Measurements from ENCODE around the gene CRTAP. TPM values are rescaled to one million over a fixed set of nuclear protein-coding genes. Genes with fewer than 3 reads are reported as not detected.
A peak's percentile ranks its signal among the peaks of the same experiment; 100 is the strongest.

CRTAP gene
- total RNA-seq, 2 donors from 2014 or later: 164 to 166 TPM

DNA sequence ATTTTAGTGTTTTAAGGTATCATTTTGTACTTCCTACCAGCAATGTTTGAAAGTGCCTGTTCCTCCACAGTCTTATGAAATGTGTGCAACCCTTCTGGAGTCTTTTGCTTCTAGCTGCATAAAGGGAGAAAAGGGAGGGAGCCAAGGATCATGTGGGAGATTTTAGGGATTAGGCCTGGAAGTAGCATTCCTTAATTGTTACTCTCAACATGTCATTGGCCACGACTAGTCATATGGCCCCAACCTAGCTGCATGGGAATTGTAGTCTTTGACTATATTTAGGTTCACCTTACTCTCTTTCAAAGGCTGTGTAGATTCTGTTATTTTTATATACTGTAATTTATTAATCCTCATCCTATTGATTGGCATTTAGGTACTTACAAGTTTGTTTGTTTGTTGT, 14.9 kb downstream of the CRTAP start:
- Mint-ChIP-seq H3K36me3 (ENCODE audit: low read depth) (peaks cover 50% of the 10 kb centered on the region), H3K9me3 (no peaks in the 10 kb centered on the region), H3K27ac (no peak overlapping the region), H3K4me1 (peaks cover 7% of the 10 kb centered on the region), H3K27me3 (ENCODE audit: insufficient read depth) (no peaks in the 10 kb centered on the region), H3K4me3 (no peak overlapping the region)
- DNase-seq: no peak
- TF ChIP-seq, protein P1, sequence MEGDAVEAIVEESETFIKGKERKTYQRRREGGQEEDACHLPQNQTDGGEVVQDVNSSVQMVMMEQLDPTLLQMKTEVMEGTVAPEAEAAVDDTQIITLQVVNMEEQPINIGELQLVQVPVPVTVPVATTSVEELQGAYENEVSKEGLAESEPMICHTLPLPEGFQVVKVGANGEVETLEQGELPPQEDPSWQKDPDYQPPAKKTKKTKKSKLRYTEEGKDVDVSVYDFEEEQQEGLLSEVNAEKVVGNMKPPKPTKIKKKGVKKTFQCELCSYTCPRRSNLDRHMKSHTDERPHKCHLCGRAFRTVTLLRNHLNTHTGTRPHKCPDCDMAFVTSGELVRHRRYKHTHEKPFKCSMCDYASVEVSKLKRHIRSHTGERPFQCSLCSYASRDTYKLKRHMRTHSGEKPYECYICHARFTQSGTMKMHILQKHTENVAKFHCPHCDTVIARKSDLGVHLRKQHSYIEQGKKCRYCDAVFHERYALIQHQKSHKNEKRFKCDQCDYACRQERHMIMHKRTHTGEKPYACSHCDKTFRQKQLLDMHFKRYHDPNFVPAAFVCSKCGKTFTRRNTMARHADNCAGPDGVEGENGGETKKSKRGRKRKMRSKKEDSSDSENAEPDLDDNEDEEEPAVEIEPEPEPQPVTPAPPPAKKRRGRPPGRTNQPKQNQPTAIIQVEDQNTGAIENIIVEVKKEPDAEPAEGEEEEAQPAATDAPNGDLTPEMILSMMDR (conservative IDR thresholded peaks at IDR 0.05): no peak
- Histone ChIP-seq H3K4me3 (ENCODE audit: low read length) (no peak overlapping the region), H3K4me1 (ENCODE audit: control insufficient read depth, insufficient read depth, low read length) (no peaks in the 10 kb centered on the region), H3K9me3 (ENCODE audit: control insufficient read depth, low read length) (no peaks in the 10 kb centered on the region), H3K36me3 (ENCODE audit: control insufficient read depth, insufficient read depth, low read length) (peaks cover 47% of the 10 kb centered on the region), H3K27ac (ENCODE audit: low read depth, low read length) (no peak overlapping the region), H3K9ac (ENCODE audit: extremely low read depth, low read length, poor library complexity, severe bottlenecking) (no peak overlapping the region), H3K27me3 (ENCODE audit: control insufficient read depth, insufficient read depth, low read length, poor library complexity, severe bottlenecking) (no peaks in the 10 kb centered on the region)
- WGBS, 2 experiments (ENCODE audit: insufficient coverage in 1 of 2, insufficient read length in 1 of 2): no CpG with 5 or more reads among the region's 1 CpG

DNA sequence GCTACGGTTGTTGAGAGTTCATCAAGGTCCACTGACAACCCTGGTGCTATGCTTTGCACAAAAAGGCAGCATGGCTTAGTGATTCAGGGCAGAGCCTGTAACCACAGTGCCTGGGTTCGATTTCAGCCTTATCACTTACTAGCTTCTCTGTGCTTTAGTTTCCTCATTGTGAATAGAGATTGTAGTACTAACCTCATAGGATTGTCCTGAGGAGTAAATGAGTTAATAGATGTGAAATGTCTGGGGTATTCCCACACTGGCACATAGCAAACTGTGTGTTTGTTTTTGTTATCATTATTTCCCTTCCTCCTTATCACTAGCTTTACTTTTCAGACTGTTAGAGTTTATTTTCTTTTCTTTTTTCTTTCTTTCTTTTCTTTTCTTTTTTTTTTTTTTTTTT, 16.3 kb downstream of the CRTAP start:
- TF ChIP-seq, protein P1 (conservative IDR thresholded peaks at IDR 0.05): no peak
- WGBS, 2 experiments (ENCODE audit: insufficient coverage in 1 of 2, insufficient read length in 1 of 2): 84 to 100% methylated on average over 1 to 2 of the region's 2 CpGs
- H3K27ac Mint-ChIP-seq: no peak overlapping the region
- no peak overlapping the region for H3K9ac ChIP-seq (ENCODE audit: extremely low read depth, low read length, poor library complexity, severe bottlenecking)
- H3K9me3 Mint-ChIP-seq: no peaks in the 10 kb centered on the region
- H3K4me3 ChIP-seq (ENCODE audit: low read length): no peak overlapping the region
- H3K36me3 ChIP-seq (ENCODE audit: control insufficient read depth, insufficient read depth, low read length): peaks cover 50% of the 10 kb centered on the region
- H3K36me3 Mint-ChIP-seq (ENCODE audit: low read depth): peaks cover 49% of the 10 kb centered on the region
- no peak overlapping the region for H3K4me3 Mint-ChIP-seq
- H3K4me1 ChIP-seq (ENCODE audit: control insufficient read depth, insufficient read depth, low read length): no peaks in the 10 kb centered on the region
- H3K9me3 ChIP-seq (ENCODE audit: control insufficient read depth, low read length): no peaks in the 10 kb centered on the region
- H3K27me3 Mint-ChIP-seq (ENCODE audit: insufficient read depth): no peaks in the 10 kb centered on the region
- no peaks in the 10 kb centered on the region for H3K27me3 ChIP-seq (ENCODE audit: control insufficient read depth, insufficient read depth, low read length, poor library complexity, severe bottlenecking)
- DNase-seq: no peak
- H3K27ac ChIP-seq (ENCODE audit: low read depth, low read length): no peak overlapping the region
- H3K4me1 Mint-ChIP-seq: peaks cover 7% of the 10 kb centered on the region

DNA sequence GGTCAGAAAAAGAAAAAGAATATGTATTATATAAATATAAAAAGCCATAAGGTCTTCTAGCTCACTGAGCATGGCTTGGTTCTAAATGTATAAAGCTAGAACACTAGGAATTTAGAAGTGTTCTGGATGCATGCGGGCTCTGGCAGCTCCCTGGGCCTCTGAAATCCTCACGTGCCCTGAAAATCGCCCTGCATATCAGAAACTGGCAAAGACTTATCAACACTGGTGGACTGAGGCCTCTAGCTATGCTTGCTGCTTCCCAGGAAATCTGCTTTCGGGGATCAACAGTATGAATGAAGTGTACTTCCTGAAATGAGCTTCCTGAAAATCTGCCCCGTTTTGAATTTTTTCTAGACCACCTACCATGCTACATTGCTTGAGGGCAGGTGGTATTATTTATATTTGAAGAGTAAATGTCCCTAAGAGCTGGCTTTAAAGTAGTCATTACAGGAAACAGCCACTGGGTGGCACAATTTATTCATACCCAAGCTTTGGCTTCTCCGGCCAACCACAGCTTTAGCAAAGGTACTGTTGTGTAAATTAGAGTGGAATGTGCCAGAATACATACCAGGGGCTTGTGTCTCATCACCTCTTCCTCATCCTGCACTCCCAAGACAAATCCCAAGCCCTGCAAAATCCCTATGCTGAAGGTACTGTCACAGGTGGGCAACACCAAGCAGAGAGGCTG, 17.7 kb downstream of the CRTAP start:
- no peaks in the 10 kb centered on the region for H3K9me3 Mint-ChIP-seq
- no peak overlapping the region for H3K4me3 Mint-ChIP-seq
- H3K27me3 ChIP-seq (ENCODE audit: control insufficient read depth, insufficient read depth, low read length, poor library complexity, severe bottlenecking): no peaks in the 10 kb centered on the region
- no peak overlapping the region for H3K27ac ChIP-seq (ENCODE audit: low read depth, low read length)
- TF ChIP-seq, protein P1 (conservative IDR thresholded peaks at IDR 0.05): peak; percentile 90
- peaks cover 7% of the 10 kb centered on the region for H3K4me1 Mint-ChIP-seq
- peak overlapping the region; percentile 59 for H3K27ac Mint-ChIP-seq
- H3K27me3 Mint-ChIP-seq (ENCODE audit: insufficient read depth): no peaks in the 10 kb centered on the region
- peaks cover 46% of the 10 kb centered on the region for H3K36me3 ChIP-seq (ENCODE audit: control insufficient read depth, insufficient read depth, low read length)
- DNase-seq: peak; percentile 83
- 56 to 67% methylated on average over 4 to 6 of the region's 6 CpGs for WGBS, 2 experiments (ENCODE audit: insufficient coverage in 1 of 2, insufficient read length in 1 of 2)
- peaks cover 48% of the 10 kb centered on the region for H3K36me3 Mint-ChIP-seq (ENCODE audit: low read depth)
- H3K4me1 ChIP-seq (ENCODE audit: control insufficient read depth, insufficient read depth, low read length): no peaks in the 10 kb centered on the region
- no peaks in the 10 kb centered on the region for H3K9me3 ChIP-seq (ENCODE audit: control insufficient read depth, low read length)
- no peak overlapping the region for H3K9ac ChIP-seq (ENCODE audit: extremely low read depth, low read length, poor library complexity, severe bottlenecking)
- no peak overlapping the region for H3K4me3 ChIP-seq (ENCODE audit: low read length)
